Gastrocnemius medialis (tissue), 4 donors: ENCODE data around the gene DDX31. TPM values are rescaled to one million over a fixed set of nuclear protein-coding genes. Genes with fewer than 3 reads are reported as not detected.

ENCODE experiments used
- ATAC-seq, 2 donors: fragments of 150-250 bp; one replicate each; pipeline ENCODE4 v1.9.1; 2016
- DNase-seq, 2 donors: peaks; one replicate each; pipeline ENCODE4 v3.0.0-alpha.2; 2019
- H3K27ac ChIP-seq, 4 donors: fragments of 200-600 bp; sonication (generic); 1 replicate in 1 of 4; 2 replicates in 3 of 4; pipeline ENCODE4 v1.5.1; 2016 to 2018; ENCODE audit warnings: mild to moderate bottlenecking in 2 of 4, moderate library complexity in 1 of 4
- H3K27me3 ChIP-seq, 3 donors: fragments of 200-600 bp; sonication (generic) in 2 of 3; 1 replicate in 1 of 3; 2 replicates in 2 of 3; pipeline versions ENCODE4 v1.5.1 to v1.6.0; 2016 to 2019; ENCODE audit warnings: mild to moderate bottlenecking in 1 of 3, moderate library complexity in 1 of 3
- H3K36me3 ChIP-seq, 2 donors: fragments of 200-600 bp; sonication (generic) in 1 of 2; one replicate each; pipeline ENCODE4 v1.5.1; 2017 to 2018
- H3K4me1 ChIP-seq, 2 donors: fragments of 200-600 bp; sonication (generic) in 1 of 2; one replicate each; pipeline ENCODE4 v1.5.1; 2016 to 2017; ENCODE audit warnings: mild to moderate bottlenecking in 2 of 2
- H3K4me3 ChIP-seq, 4 donors: fragments of 200-600 bp; sonication (generic) in 3 of 4; 1 replicate in 1 of 4; 2 replicates in 3 of 4; pipeline ENCODE4 v1.5.1; 2016 to 2019; ENCODE audit warnings: mild to moderate bottlenecking in 2 of 4
- H3K9me3 ChIP-seq, 3 donors: fragments of 200-600 bp; sonication (generic) in 2 of 3; 1 replicate in 1 of 3; 2 replicates in 2 of 3; pipeline ENCODE4 v1.5.1; 2016 to 2019
- POLR2A ChIP-seq, 2 donors: fragments of 450-650 bp; IDR thresholded peaks; one replicate each; pipeline ENCODE4 v1.6.1; 2017; ENCODE audit warnings: antibody characterized with exemption in 2 of 2, mild to moderate bottlenecking in 2 of 2, moderate library complexity in 2 of 2
- in situ Hi-C, 4 donors: fragments of 200-750 bp; cut with MboI; loops; one replicate each; pipeline versions ENCODE4 v1.15.0 to v1.8.0; 2017; ENCODE audit warnings: low sequenced_read_pairs in 4 of 4
- intact Hi-C: fragments of 100-400 bp; cut with DNase I; formaldehyde crosslinking; loops from one replicate; pipeline ENCODE4 v1.15.1; 2023; ENCODE audit warnings: low total_unique reads
- total RNA-seq, 4 donors: library from RNA; depleted of rRNA; stranded (reverse); fragments of >200 nt; gene quantifications; one replicate each; pipeline versions ENCODE4 v1.1.0 to v1.2.3, GENCODE V29; 2016
- TF ChIP-seq, protein P1 (sequence below), 5 experiments: fragments of 450-650 bp in 3 of 5; fragments of 200-600 bp in 2 of 5; sonication (generic) in 2 of 5; IDR thresholded peaks in 4 of 5; conservative IDR thresholded peaks in 1 of 5; 1 replicate in 4 of 5; 2 replicates in 1 of 5; pipeline ENCODE4 v1.5.1; 2016 to 2019; ENCODE audit warnings: antibody characterized with exemption in 5 of 5, mild to moderate bottlenecking in 3 of 5, moderate library complexity in 3 of 5

Gene DDX31
- total RNA-seq, 4 donors from 2014 or later = 5.4 to 8.8 (median 6.4) TPM

DNA sequence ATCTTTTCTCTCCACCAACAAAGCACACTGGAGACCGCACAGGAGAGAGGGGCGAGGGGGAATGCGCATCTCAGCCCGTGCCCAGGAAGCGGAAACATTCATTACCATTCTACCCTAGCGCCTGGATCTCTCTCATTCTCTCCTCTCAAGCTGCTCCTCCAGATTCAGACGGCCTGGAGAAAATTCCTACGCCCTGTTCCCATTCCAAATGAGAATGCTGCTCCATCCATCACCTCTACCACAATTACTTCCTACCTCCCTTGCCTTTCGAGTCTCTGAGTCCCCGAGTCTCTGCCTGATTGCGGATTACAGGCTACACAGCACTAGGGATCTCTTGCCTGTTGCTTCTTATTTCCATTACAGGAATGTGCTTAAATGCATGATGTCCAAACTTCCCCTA, 6.7 kb downstream of the DDX31 start:
- Histone ChIP-seq H3K4me1 (no peaks in the 10 kb centered on the region), H3K27me3 (no peaks in the 10 kb centered on the region), H3K4me3 (no peak overlapping the region), H3K9me3 (no peaks in the 10 kb centered on the region), H3K36me3 (peaks cover 0 to 40% of the 10 kb centered on the region in 2 donors), H3K27ac (no peak overlapping the region)
- intact Hi-C loops (no loop called here), in situ Hi-C loops (no loop called here)
- ATAC-seq = no peak
- TF ChIP-seq, protein P1, sequence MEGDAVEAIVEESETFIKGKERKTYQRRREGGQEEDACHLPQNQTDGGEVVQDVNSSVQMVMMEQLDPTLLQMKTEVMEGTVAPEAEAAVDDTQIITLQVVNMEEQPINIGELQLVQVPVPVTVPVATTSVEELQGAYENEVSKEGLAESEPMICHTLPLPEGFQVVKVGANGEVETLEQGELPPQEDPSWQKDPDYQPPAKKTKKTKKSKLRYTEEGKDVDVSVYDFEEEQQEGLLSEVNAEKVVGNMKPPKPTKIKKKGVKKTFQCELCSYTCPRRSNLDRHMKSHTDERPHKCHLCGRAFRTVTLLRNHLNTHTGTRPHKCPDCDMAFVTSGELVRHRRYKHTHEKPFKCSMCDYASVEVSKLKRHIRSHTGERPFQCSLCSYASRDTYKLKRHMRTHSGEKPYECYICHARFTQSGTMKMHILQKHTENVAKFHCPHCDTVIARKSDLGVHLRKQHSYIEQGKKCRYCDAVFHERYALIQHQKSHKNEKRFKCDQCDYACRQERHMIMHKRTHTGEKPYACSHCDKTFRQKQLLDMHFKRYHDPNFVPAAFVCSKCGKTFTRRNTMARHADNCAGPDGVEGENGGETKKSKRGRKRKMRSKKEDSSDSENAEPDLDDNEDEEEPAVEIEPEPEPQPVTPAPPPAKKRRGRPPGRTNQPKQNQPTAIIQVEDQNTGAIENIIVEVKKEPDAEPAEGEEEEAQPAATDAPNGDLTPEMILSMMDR (IDR thresholded peaks at IDR 0.05 in 4 of 5, conservative IDR thresholded peaks at IDR 0.05 in 1 of 5) = no peak
- TF ChIP-seq POLR2A (IDR thresholded peaks at IDR 0.05) = no peak
- DNase-seq = no peak

DNA sequence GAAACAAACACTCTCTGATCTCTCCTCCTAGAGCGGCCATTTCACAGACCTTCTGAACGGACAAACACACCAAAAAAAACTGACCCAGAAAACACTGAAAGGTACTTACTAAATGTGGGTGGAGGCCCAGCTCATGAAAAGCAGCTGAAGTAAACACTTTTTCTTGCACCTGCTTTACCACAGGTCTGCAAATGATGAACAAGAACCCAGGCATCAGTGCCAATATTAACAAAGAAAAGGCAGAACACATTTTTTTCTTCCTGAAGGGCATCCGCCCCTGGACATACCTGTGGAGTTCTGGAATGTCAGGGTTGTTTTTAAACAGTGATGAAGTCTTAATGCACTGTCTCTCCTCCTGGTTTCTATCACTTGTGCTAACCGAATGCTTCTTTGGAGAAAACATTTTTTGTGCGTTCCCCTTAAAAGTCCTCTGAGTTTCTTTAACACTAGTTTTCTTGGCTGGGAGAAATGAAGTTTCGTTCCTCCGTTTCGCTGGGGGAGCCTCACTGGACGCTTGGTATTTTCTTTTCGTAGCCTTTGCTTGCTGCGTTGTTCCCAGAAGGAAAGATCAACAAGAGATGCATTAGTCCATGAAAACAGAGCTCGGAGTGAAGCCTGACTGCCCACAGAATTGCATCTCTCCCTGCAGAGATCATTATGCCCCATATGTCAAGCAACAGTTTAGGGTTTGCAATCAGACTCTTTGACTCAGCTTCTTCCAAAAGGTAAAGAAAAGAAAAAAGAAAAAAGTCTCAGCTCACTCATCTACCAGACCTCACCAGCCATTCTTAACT, 7.4 kb downstream of the DDX31 start:
- no peak for ATAC-seq
- Histone ChIP-seq H3K36me3 (peaks cover 0 to 45% of the 10 kb centered on the region in 2 donors), H3K27me3 (no peaks in the 10 kb centered on the region), H3K9me3 (no peaks in the 10 kb centered on the region), H3K4me1 (no peaks in the 10 kb centered on the region), H3K27ac (no peak overlapping the region), H3K4me3 (no peak overlapping the region)
- in situ Hi-C loops = no loop called here
- no peak for TF ChIP-seq POLR2A (IDR thresholded peaks at IDR 0.05)
- TF ChIP-seq, protein P1 (IDR thresholded peaks at IDR 0.05 in 4 of 5, conservative IDR thresholded peaks at IDR 0.05 in 1 of 5) = no peak
- no peak for DNase-seq
- intact Hi-C loops = no loop called here

DNA sequence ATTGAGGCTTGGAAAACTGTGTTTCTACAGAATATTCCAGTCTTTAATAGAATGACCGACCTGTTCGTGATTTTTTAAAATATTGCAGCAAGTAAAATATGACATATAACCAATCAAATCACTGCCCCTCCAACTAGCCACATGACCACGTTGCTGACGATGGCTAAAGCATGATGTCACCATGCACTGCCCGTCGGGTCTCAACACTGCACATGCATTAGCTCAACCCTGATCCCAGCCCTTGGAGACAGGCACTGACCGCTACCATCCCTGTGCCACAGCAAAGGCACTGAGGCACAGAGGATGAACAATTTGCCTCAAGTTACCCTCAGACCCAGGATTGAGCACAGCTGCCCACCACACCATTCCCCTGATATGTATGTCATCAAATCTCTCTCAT, 13.5 kb downstream of the DDX31 start:
- H3K27ac ChIP-seq = no peak overlapping the region
- peaks cover 0 to 59% of the 10 kb centered on the region in 2 donors for H3K36me3 ChIP-seq
- no peaks in the 10 kb centered on the region for H3K27me3 ChIP-seq
- intact Hi-C loops (no loop called here), in situ Hi-C loops (no loop called here)
- ATAC-seq (no peak), DNase-seq (no peak)
- H3K4me1 ChIP-seq = no peaks in the 10 kb centered on the region
- H3K9me3 ChIP-seq = no peaks in the 10 kb centered on the region
- TF ChIP-seq POLR2A (IDR thresholded peaks at IDR 0.05) = no peak
- no peak overlapping the region for H3K4me3 ChIP-seq

DNA sequence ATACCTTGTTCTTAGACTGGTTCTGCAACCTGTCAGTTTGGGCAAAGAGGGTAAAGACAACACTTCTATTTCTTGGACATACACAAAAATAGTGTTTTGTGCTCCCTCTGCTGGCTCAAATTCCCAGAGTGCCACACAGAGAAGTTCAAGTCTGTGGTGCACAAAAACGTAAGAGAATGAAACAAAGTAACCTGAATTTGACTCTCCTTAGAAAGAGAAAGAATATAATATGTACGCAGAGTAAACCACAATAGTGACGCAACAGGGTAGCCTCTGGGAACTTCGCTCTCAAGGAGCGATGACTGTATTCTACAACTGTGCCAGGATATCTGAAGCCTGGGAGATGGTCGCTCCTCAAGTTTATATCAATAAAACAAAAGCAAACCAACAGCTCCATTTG, 18.5 kb downstream of the DDX31 start:
- Histone ChIP-seq H3K36me3 (peaks cover 0 to 67% of the 10 kb centered on the region in 2 donors), H3K9me3 (no peaks in the 10 kb centered on the region), H3K4me3 (no peak overlapping the region), H3K27ac (no peak overlapping the region), H3K4me1 (no peaks in the 10 kb centered on the region), H3K27me3 (no peaks in the 10 kb centered on the region)
- in situ Hi-C loops = no loop called here
- ATAC-seq (no peak), DNase-seq (no peak)
- no peak for TF ChIP-seq POLR2A (IDR thresholded peaks at IDR 0.05)
- TF ChIP-seq, protein P1 (IDR thresholded peaks at IDR 0.05 in 4 of 5, conservative IDR thresholded peaks at IDR 0.05 in 1 of 5) = no peak
- intact Hi-C loops = no loop called here

DNA sequence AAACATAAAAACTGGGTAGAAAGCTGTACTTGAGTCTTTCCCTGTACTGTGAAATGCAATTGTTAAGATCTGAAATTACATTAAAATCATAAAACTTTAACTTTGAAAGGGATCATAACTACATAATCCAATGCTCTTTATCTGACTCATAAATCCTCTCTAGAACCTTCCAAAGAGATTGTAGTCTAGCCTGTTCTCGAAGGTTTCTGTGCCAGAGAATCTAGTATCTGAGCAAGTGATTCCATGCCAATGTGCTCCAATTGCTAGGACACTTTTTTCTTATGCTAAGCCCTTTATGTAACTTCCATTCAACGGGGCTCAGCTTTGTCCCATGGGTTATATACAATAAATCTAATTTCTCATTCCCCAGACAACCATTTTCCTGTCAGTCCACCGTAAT, 21.1 kb downstream of the DDX31 start:
- no peak overlapping the region for H3K27ac ChIP-seq
- H3K36me3 ChIP-seq = peaks cover 0 to 86% of the 10 kb centered on the region in 2 donors
- ATAC-seq (no peak), DNase-seq (no peak)
- no peaks in the 10 kb centered on the region for H3K27me3 ChIP-seq
- no peak overlapping the region for H3K4me3 ChIP-seq
- TF ChIP-seq POLR2A (IDR thresholded peaks at IDR 0.05) = no peak
- TF ChIP-seq, protein P1 (IDR thresholded peaks at IDR 0.05 in 4 of 5, conservative IDR thresholded peaks at IDR 0.05 in 1 of 5) = no peak
- H3K4me1 ChIP-seq = no peaks in the 10 kb centered on the region
- in situ Hi-C loops = no loop called here
- intact Hi-C loops = no loop called here
- no peaks in the 10 kb centered on the region for H3K9me3 ChIP-seq
